Measurements from ENCODE around the gene GARNL3.

GARNL3 gene

GRCh38 chr9:127316586-127317323 is 52.2 kb downstream of the GARNL3 start:
- no peak for DNase-seq

- DNase-seq: no peak
Measured at GRCh38 chr9:127318651-127319167, 54.1 kb downstream of the GARNL3 start.

GRCh38 chr9:127319366-127320114 is 55.0 kb downstream of the GARNL3 start:
- no peak for DNase-seq

- no peak for DNase-seq
Measured at GRCh38 chr9:127320115-127320378, 55.5 kb downstream of the GARNL3 start.

GRCh38 chr9:127323393-127323792 is 58.8 kb downstream of the GARNL3 start:
- DNase-seq: no peak

GRCh38 chr9:127330501-127330900 is 65.9 kb downstream of the GARNL3 start:
- no peak for DNase-seq

GRCh38 chr9:127333221-127334064 is 68.9 kb downstream of the GARNL3 start:
- no peak for DNase-seq

- no peak for DNase-seq
Measured at GRCh38 chr9:127334725-127335124, 70.2 kb downstream of the GARNL3 start.

- no peak for DNase-seq
Measured at GRCh38 chr9:127336086-127336485, 71.5 kb downstream of the GARNL3 start.

GRCh38 chr9:127336506-127337352 is 72.2 kb downstream of the GARNL3 start:
- DNase-seq: no peak

GRCh38 chr9:127340721-127341120 is 76.1 kb downstream of the GARNL3 start:
- DNase-seq: no peak

- DNase-seq: no peak
Measured at GRCh38 chr9:127341152-127341551, 76.6 kb downstream of the GARNL3 start.

- no peak for DNase-seq
Measured at GRCh38 chr9:127344368-127345000, 79.9 kb downstream of the GARNL3 start.

GRCh38 chr9:127345566-127345965 is 81.0 kb downstream of the GARNL3 start:
- DNase-seq: no peak

GRCh38 chr9:127346584-127346983 is 82.0 kb downstream of the GARNL3 start:
- DNase-seq: no peak

GRCh38 chr9:127347831-127348776 is 83.5 kb downstream of the GARNL3 start:
- no peak for DNase-seq

GRCh38 chr9:127349483-127350113 is 85.0 kb downstream of the GARNL3 start:
- peak; percentile 20 for DNase-seq

GRCh38 chr9:127351182-127352166 is 86.9 kb downstream of the GARNL3 start:
- peak; percentile 20 for DNase-seq

- no peak for DNase-seq
Measured at GRCh38 chr9:127353882-127354281, 89.3 kb downstream of the GARNL3 start.

All from NCI-H1105 treated with DMSO at 0.1 percent for 48 hours (cell line).